8988T (cell line): ENCODE results near the gene CD4.
"Not testable (repeated sequence)": the region's sequence is repeated elsewhere in the genome, so short reads cannot be mapped to it uniquely, and the experiment has no call there.

ENCODE experiments used
- DNase-seq: peaks from one replicate; pipeline ENCODE4 v3.0.0; 2011

Gene CD4

DNA sequence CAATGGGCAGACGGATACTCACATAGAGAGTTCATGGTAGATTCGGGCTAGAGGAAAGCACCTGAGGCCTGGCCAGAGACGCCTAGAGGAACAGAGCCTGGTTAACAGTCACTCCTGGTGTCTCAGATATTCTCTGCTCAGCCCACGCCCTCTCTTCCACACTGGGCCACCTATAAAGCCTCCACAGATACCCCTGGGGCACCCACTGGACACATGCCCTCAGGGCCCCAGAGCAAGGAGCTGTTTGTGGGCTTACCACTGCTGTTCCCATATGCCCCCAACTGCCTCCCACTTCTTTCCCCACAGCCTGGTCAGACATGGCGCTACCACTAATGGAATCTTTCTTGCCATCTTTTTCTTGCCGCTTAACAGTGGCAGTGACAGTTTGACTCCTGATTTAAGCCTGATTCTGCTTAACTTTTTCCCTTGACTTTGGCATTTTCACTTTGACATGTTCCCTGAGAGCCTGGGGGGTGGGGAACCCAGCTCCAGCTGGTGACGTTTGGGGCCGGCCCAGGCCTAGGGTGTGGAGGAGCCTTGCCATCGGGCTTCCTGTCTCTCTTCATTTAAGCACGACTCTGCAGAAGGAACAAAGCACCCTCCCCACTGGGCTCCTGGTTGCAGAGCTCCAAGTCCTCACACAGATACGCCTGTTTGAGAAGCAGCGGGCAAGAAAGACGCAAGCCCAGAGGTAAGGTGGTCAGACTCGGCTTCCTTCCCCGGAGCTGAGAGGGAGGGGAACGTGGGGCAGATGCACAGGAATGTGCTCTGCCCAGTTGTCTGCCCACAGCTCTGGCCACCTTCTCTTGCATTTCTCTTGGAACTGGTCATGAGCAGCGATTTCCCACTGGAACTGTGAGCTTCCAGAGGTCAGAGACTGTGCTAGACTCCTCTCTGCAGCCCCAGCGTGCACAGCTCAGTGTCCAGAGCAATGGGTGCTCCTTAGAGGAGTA lies at the start of gene CD4:
TSS of gene CD4 (plus strand) at position 557 of the 953 bp plus-strand sequence. CDS start 10,611 bp downstream, outside the sequence.
- no peak for DNase-seq

DNA sequence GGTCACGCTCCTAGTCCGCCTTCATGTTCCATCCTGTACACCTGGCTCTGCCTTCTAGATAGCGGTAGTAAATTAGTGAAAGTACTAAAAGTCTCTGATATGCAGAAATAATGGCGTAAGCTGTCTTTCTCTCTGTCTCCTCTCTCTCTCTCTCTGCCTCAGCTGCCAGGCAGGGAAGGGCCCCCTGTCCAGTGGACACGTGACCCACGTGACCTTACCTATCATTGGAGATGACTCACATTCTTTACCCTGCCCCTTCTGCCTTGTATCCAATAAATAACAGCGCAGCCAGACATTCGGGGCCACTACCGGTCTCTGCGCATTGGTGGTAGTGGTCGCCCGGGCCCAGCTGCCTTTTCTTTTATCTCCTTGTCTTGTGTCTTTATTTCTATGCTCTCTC lies 47.2 kb upstream of the CD4 start:
- DNase-seq: not testable (repeated sequence)

DNA sequence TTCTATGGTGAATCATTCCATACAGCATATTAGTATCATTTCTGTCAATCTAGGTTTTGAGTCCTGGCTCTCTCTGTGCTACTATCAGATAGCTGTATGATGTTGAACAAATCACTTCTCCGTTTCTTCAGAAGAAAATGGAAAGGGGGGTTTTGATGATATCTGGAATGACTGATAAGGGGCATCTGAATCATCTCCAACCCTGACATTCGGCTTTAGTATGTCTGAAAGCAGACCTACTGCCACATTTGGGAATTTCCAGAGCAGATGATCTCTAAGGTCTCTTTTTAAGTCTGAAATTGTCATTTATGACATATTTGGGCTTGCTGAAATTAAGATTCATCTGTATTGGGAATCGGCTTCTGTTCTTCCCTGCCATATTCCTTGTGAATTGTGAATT lies 46.5 kb upstream of the CD4 start:
- no peak for DNase-seq

DNA sequence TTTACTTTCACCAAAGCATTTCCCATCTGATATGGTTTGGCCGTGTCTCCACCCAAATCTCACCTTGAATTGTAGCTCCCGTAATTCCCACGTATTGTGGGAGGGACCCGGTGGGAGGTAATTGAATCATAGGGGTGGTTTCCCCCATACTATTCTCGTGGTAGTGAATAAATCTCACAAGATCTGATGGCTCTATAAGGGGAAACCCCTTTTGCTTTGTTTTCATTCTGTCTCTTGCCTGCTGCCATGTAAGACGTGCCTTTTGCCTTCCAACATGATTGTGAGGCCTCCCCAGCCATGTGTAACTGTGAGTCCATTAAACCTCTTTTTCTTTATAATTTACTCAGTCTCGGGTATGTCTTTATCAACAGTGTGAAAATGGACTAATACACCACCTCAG lies 46.0 kb upstream of the CD4 start:
- DNase-seq: not testable (repeated sequence)

DNA sequence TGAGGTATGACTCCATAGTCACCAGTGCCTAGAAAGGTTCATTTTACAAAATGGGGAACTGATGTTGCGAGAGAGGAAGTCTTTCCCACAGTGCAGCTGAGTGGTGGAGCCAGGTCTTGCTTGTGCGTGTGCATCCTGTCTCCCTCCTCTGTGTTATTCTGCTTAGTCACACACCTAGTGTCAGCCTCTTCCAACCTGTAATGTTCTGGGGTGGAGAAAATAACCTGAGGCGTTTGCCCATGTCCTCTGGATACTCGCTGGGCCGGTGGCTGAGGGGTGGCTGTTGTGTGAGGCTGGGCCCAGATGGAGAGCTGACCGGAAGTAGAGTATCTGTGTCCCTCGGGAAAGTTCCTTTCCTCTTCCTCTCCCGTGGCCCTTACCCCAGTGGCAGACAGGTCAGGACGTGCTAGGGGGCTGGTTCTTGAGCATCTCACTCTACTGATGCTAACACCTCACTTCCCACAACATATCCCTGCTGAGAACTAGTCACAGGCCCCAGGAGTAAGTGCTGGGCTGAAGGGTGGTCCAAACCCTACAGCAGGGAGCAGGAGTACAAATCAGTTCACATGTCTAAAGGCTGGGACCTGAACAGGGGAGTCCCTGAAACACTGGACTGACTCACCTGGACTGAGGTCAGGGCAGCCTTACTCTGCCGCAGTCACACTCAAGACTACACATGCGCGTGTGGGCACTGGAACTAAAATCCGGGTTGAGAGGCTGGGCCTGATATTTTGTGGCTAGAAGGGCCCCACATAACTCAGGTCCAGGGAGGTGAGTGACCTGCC lies 43.4 kb upstream of the CD4 start:
- DNase-seq: no peak

DNA sequence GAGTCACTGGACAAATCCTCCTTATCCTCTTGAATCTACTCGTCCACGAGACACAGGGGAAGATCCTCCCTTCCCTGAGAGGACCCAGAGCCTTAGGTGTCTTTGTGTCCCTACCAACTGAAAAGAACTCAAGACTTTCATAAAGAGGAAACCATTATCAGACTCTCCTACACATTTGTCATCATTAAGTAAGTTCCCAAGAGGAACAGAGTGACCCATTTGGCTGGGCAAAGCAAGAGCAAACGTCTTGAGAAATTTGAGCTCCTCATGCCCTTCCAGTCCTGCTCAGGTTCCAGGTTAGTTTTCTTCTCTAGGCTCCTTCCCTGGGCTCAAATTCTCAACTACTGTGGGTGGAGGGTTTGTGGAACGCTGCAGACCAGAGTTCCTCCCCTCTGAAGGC lies 42.1 kb upstream of the CD4 start:
- no peak for DNase-seq

DNA sequence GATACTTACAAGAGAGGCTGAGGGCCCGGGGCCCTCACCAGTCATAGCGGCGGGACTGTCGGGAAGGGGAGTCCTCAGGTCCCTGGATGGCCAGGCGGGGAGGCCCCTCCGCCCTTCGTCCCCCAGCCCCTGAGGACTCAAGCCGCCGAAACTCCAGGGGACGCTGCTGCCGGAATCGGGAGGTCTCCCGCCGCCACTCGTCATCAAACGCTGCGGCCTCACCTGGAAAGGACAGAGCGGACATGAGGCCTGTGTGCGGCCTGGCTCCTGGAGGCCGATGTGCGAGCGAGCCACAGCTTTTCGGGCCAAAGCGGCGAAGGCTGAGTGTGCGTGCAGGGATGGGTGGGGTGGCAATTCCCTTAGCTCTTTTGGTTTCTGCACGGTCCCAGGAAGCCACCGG lies 40.6 kb upstream of the CD4 start:
- no peak for DNase-seq

DNA sequence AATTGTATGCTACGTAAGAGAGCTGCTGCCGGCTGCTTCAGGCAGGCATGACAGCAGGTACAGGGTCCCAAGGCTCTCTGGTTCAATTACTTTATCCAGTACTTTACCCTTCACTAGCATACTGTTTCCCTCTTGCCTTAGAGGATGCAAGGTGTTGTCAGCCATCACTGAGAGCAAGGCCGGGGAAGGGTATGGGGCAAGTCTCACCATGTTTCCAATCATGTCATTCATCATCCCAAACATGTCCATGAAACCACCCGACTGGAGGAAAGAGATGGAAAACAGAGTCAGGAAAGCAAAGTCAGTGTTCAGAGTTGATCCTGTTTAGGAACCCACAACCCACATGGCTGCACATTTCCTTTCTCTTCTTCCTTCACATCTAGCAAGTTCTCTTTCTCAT lies 38.8 kb upstream of the CD4 start:
- no peak for DNase-seq

DNA sequence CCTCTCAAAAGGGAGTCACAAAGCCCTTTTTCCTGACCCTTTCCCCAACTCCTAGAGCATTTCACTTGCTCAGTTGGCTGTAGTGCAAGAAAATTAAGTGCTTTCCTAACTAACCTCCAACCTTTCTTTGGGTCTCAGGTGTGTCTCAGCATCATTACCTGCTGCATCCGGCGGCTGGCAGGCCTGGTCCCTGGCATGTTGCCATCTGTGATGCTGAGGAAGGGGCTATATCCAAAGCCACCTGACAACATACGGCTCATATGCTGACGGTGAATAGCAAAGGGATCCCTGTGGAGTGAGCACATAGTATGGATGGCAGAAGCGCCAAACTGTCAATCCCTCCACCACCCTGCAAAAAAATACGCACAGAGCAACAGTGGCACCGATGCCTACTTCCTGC lies 37.6 kb upstream of the CD4 start:
- no peak for DNase-seq

DNA sequence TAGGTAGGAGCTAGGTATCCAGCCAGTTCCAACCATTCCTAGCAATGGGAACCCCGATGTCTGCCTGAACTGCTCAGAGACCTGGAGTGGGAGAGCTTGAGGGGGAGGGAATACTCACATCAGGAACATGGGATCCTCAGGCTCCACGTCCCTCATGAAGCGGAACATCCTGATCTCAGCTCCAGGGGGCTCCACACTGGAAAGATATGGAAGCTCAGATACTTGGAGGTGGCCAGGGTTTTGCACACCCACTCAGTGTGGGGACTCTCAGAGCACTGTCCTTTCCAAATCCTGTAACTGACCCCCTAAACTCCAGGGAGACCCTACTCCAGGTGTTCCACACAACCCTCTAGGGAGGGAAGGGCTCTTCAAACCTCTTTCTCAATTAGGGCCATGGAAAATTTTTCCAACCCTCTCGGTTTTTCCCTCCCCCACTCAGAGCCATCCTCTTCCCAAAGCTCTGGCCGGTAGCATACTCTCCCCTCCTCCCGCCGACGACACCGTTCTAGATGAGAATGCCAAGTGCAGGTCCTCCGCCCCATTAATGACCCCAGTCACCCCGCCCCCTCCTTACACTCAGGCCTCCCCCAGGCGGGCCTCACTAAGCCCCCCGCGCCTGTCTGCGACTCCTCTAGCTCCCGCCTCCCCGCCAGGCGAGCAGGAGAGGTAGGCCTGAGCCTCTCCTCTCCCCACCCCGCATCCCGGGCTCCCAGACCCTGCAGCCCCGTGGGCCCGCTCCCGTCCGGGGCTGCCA lies 37.0 kb upstream of the CD4 start:
- peak; percentile 35 for DNase-seq

DNA sequence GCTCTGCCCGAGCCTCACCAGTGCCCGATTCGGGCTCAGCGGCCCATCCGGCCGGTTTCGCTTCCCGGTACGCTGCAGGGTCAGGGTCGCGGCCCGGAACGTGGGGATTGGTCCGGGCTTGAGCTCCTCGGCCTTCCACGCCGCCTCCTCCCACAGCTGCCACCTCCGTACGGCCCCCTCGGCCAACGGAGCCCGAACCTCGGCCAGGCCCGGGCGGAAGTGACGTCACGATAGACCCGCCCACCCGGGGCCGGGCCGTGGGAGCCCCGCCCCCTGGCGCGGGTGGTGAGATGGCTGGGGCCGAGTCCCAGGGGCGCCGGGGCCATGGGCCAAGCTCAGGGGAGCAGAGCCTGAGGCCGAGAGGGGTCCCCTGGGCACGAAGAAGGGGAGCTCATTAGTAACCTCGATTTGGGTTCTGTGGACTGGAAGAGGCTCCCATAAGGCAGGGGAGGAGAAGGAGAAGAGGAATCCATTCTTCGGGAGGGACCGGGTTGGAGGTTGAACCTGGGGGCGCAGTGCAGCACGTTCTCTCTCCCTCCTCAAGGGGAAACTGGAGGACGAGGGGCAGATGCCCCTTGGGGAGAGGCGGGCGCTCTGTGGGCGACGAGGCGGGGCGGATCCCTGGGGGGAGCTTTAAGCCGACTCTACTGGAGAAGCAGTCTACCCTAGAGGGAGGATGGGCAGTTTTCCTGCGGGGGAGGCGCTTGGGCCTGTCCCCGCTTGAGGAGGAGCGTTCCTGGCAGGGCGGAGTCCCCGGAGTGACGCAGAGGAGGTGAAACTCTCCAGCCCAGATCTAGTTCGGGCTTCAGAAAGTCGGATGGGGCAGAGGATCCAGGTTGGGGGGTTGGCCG lies 36.2 kb upstream of the CD4 start, which contains the start of gene MLF2:
TSS of gene MLF2 (minus strand) at position 221 of the 851 bp plus-strand sequence. CDS start 807 bp downstream, outside the sequence.
- DNase-seq: peak; percentile 88

DNA sequence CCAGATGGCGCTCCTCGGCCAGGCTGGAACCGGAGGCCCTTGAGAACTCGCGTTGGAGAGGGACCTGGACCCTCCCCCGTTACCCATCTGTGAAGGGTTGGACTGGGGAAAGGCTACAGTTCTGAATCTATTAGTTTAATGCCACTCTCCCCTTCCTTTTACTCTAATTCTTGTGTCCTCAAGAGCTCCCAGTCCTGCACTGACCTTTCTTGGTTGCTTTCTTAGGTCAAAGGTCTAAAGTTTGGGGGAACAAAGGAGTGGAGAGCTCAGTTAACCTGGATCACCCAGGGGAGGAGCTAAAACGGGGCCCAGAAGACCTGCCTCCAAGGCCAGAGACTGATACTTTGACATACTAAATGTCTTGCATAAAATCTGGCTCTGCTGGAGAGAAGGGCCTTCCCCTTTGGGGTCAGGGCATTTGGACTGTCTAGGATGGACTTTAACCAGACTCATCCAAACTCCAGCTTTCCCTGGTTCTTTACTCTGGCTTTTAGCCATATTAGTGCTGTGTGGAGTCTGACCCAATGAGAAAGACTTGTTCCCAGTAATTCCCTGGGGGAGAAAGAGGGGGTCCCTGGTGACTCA lies 35.5 kb upstream of the CD4 start:
- DNase-seq: no peak

DNA sequence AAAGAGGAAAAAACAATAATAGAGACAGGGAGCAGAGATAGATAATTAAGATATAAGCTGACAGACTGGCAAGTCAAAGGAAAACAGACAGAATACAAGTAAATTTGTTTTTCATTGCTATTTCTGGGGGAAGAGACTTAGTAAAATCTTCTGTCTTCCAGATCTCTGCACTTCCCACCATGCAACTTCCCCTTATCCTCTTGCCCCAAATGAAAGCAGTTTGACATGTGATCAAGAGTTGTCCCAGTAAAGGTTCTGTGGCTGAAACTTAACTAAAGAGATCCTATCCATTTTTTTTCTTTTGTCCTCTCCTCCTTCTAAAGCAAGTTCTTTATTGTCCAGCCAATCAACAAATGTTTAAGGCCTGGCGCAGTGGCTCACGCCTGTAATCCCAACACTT lies 34.9 kb upstream of the CD4 start:
- DNase-seq: no peak

DNA sequence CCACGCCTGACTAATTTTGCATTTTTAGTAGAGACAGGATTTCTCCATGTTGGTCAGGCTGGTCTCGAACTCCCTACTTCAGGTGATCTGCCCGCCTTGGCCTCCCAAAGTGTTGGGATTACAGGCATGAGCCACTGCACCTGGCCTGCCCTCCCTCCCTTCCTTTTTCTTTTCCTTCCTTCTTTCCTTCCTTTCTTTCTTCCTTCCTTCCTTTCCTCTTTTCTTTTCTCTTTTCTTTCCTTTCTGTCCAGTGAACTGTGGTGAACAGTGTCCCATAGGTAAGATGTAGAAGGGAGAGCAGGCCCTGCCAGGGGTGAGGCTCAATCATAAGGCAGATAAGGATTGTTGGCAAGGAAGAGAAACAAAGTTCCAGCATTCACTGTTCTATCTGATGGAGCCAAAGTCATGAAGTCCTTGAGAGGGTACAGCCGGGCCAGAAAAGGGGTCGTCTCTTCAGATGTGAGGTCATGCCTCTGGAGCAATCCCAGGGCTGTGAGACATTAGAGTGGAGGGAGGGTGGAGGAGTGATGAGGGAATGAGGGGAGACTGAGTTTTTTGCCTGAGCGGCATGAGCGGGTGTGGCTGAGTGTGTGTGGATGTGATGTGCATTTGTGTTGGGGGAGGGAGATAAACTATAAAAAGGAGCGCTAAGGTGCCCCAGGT lies 32.2 kb upstream of the CD4 start:
- no peak for DNase-seq

DNA sequence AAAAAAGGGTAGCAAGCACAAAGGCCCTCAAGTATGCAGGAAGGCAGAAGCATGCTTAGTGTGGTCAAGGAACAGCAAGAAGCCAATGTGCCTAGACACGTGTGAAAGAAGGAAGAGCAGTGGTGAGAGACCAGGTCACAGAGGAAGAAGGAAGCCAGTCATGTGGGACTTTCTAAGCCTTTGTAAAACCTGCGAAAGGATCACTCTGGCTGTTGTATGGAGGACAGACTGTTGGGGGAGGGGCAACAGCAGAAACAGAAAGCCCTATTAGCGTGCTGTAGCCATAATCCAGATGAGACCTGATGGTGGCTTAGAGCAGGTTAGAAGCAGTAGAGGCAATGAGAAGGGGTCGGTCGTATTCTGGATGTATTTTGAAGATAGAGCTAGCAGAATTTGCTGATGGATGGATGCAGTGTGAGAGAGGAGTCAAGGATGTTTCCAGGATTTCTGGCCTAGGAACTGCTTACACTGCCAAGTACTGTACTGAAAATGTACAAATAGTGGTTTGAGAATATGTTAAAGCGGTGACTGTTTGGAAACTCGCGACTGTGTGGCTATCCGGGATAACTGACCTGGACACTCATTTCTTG lies 30.7 kb upstream of the CD4 start:
- no peak for DNase-seq

DNA sequence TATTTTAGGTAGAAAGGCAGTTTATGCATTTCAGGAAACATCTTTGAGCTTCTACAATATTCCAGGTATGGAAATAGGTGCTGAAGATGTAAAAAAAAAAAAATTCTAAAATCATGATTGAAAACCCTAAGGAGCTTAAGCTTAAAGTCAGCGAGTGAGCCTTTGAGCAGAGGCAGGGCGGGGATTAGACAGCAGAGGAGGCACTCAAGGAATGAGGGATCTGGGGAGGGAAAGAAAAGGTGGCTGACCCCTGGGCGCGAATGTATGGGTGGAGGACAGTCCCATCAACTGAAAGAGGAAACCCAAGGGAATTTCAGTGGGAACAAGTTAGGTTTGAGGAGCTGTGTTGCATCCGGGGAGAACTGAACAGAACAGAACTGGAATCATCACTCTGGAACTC lies 29.6 kb upstream of the CD4 start:
- no peak for DNase-seq

DNA sequence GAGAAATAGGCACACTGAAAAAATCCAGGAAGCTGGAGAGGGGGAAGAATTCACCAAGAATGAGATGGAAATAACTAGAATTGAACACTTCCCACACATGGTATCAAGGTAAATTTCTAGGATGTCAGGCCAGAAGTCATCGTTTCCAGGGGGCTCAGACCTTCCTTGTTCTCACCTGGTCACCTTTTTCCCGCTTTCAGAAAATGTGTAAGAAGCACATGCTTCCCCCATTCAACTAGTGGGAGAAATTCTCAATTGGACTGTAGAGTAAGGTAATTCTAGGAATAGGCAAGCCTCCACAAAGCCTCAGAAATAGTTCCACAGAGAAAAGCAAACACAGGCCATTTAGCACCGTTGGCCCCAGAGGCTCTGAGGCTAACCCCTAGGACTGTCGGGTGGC lies 25.9 kb upstream of the CD4 start:
- DNase-seq: no peak

DNA sequence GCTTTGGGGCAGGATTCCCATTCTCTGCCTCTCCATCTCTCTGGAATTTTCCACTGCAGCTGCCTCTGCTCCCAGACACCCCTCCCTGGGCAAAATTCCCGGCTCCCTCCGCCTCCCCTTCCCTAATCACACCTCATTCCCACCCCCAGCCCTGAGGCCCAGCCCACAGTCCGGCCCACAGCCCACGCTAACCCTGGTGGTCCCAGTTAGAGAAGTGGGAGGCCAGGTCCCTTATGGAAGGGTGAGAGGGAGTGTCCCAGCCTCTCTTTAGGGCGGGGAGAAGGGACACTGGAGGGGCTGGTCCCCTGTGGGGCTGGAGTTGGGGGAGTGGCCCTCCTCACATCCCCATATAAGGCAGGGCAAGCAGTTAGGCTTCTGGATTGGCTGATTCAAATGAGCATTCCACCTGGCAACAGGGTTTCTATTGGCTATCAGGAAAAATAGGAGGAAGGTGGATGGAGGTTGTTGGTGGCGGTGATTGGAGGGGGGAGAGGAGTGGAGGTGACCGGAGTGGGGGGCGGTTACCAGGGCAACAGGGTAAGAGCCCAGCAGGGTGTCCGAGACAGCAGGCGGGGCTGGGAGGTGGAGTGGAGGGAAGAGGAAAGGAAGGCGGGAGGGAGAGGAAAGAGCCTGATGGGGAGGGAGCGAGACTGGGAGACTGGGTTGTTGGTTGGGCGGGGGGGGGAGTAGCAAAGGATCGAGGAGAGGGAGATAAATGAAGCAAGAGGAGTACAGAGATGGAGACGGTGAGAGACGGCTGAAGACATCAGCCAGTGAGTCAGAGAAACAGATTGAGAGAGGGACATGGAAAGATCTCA lies 25.1 kb upstream of the CD4 start:
- peak; percentile 92 for DNase-seq

DNA sequence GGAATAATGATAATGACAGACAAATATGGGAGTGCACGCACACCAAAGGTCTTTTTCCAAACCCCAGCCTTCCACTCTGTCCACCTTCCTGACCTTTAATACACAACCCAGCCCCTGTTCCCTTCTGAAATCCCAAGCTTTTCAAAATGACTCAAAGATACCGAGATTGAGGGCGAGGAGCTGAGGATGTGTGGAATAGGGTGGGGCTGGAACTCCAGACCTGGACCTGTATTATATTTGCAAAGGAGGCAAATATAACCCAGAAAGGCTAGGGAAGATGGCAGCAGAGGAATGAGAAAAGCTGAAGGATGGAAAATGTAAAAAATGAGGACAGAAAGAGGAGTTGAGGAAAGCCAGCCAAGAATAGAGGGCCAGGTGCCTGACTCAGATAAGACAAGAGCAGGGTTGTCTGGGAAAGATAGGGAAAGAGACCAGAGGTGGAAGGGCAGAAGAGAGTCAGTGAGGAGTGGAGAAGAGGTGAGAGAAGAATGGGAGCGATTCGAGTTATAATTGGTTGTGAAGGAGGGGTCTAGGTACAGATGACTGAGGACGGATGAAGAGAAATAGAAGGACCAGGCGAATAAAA lies 24.2 kb upstream of the CD4 start:
- no peak for DNase-seq
